K562 (cell line): Measurements from ENCODE around the gene STARD8. TPM values are rescaled to one million over a fixed set of nuclear protein-coding genes. Genes with fewer than 3 reads are reported as not detected.
A peak's percentile ranks its signal among the peaks of the same experiment; 100 is the strongest.

Source experiments
- CBFA2T3 ChIP-seq: fragments of 450-650 bp; IDR thresholded peaks from 2 replicates; pipeline ENCODE4 v1.6.1; 2017
- DPF2 ChIP-seq: fragments of 450-650 bp; IDR thresholded peaks from 2 replicates; pipeline ENCODE4 v1.6.1; 2016
- HDAC1 ChIP-seq, 2 experiments: fragments of 450-650 bp; IDR thresholded peaks; 2 replicates each; pipeline ENCODE4 v1.6.1; 2016 to 2017; ENCODE audit warnings: inconsistent platforms in 1 of 2, mild to moderate bottlenecking in 1 of 2, moderate library complexity in 1 of 2
- HDAC3 ChIP-seq: fragments of 450-650 bp; IDR thresholded peaks from 2 replicates; pipeline ENCODE4 v1.6.1; 2018; ENCODE audit warnings: borderline replicate concordance, mild to moderate bottlenecking, moderate library complexity; ENCODE audit not compliant: partially characterized antibody
- MTF1 ChIP-seq: fragments of 250-450 bp; sonication (Bioruptor Pico); IDR thresholded peaks from 2 replicates; pipeline ENCODE4 v1.9.0; 2021; ENCODE audit warnings: moderate library complexity, mild to moderate bottlenecking, inconsistent platforms, borderline replicate concordance
- NCOA6 ChIP-seq: fragments of 450-650 bp; IDR thresholded peaks from 2 replicates; pipeline ENCODE4 v1.6.1; 2017; ENCODE audit warnings: mild to moderate bottlenecking
- RNF2 ChIP-seq: sonication (generic); IDR thresholded peaks from 2 replicates; pipeline ENCODE4 v1.6.1; 2016
- U2AF1 ChIP-seq: fragments of 200-400 bp; formaldehyde crosslinking; optimal IDR thresholded peaks from 2 replicates; pipeline ENCODE3; 2017; ENCODE audit warnings: mild to moderate bottlenecking, low read depth, low read length, moderate library complexity
- ZBTB7A ChIP-seq: IDR thresholded peaks from 2 replicates; pipeline ENCODE4 v1.6.1; 2011; ENCODE audit warnings: low read depth, mild to moderate bottlenecking, low read length, moderate library complexity, borderline replicate concordance; ENCODE audit not compliant: control insufficient read depth
- ZNF76 ChIP-seq: fragments of 250-450 bp; sonication (Bioruptor Pico); IDR thresholded peaks from 2 replicates; pipeline ENCODE4 v1.4.0; 2020; ENCODE audit warnings: mild to moderate bottlenecking, moderate library complexity, borderline replicate concordance
- polyA plus RNA-seq, 8 experiments: library from polyadenylated mRNA; depleted of rRNA in 4 of 8; stranded (reverse) in 5 of 8; unstranded in 3 of 8; fragments of >200 nt; fragmentation: Nextera tagmentation in 2 of 8; fragmentation: Illumina TruSeq in 1 of 8; extraction: Ambion mirVana in 2 of 8; extraction: Trizol in 1 of 8; gene quantifications; 2 replicates each; pipeline versions ENCODE4 v1.2.1 to v1.2.3, GENCODE V29; 2011 to 2014; ENCODE audit warnings: inconsistent platforms in 1 of 8, missing spikeins in 1 of 8
- total RNA-seq, 7 experiments: library from RNA; depleted of rRNA in 6 of 7; stranded (reverse); fragments of >200 nt in 6 of 7; fragmentation: Illumina TruSeq in 2 of 7; extraction: Trizol in 2 of 7; gene quantifications; 2 replicates each; pipeline versions ENCODE4 v1.2.1 to v1.2.3, GENCODE V29; 2011 to 2021; ENCODE audit warnings: low replicate concordance in 1 of 7
- TF ChIP-seq, protein P1 (sequence below): fragments of 200-800 bp; sonication (Bioruptor generic); IDR thresholded peaks from 2 replicates; pipeline ENCODE4 v1.6.1; 2017; ENCODE audit warnings: missing genetic modification characterization, missing compliant biosample characterization
- TF ChIP-seq, protein P2 (sequence below), 2 experiments: fragments of 150-350 bp in 1 of 2; IDR thresholded peaks; 2 replicates each; pipeline ENCODE4 v1.6.1; 2012 to 2016; ENCODE audit warnings: low read depth in 2 of 2, low read length in 2 of 2, mild to moderate bottlenecking in 1 of 2, moderate library complexity in 1 of 2
- TF ChIP-seq, protein P3 (sequence below): fragments of 250-450 bp; sonication (Bioruptor Pico); IDR thresholded peaks from 2 replicates; pipeline ENCODE4 v1.4.0; 2020
- TF ChIP-seq, protein P4 (sequence below): fragments of 450-650 bp; IDR thresholded peaks from 2 replicates; pipeline ENCODE4 v1.6.1; 2016; ENCODE audit warnings: borderline replicate concordance

STARD8 gene
- total and polyA plus RNA-seq, 9 of the 15 experiments (the other 6 are each of a cell fraction or from before 2014, with no cell fraction given): 1.6 to 35.0 (median 15.9) TPM

DNA sequence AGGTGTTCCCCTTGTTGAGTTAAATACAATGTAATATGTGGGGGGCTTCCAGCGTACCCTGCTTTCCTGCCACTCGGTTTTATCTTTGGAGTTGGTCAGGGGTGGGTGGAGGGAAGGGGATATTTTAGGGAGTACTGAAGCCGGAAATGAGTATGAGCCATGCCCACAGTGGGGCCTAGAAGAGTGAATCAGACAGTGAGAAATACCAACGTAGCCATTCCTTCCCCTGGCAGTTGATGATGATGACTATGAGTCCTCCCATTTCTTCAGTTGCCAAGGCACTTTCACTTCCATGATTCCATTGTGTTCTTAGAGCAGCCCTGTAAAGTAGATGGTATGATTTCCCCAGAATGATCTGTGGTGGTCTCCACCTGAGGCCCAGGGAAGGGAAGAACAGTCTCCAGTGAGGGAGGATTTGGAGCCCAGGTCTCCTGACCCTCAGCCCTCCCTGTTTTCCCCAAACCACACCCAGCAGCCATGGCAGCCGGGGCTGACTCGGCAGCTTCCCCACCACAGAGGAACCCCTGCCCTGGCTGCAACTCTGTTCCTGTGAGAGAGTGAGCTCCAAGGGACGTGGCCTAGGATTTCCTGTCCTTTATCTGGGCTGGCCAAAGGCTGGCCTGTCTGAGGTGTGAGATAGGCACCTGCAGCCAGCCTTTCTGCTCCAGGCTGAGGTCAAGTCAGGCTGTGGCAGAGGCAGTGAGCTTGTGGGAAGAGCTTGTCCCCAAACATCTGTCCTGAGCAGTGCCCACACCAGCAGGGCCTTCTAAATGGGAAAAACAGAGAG, 52.7 kb downstream of the STARD8 start (continued):
- TF ChIP-seq NCOA6 (no peak), RNF2 (peak; percentile 31; the same call in 1 of the 2 replicates), ZBTB7A (peak; percentile 36; the same call in 1 of the 2 replicates), DPF2 (peak; percentile 59), U2AF1 (no peak), MTF1 (no peak), HDAC1 (IDR thresholded peaks at IDR 0.05) (no peak), CBFA2T3 (peak; percentile 89), HDAC3 (peak; percentile 32), ZNF76 (CRISPR knock-in tag) (no peak)
- TF ChIP-seq, protein P1, sequence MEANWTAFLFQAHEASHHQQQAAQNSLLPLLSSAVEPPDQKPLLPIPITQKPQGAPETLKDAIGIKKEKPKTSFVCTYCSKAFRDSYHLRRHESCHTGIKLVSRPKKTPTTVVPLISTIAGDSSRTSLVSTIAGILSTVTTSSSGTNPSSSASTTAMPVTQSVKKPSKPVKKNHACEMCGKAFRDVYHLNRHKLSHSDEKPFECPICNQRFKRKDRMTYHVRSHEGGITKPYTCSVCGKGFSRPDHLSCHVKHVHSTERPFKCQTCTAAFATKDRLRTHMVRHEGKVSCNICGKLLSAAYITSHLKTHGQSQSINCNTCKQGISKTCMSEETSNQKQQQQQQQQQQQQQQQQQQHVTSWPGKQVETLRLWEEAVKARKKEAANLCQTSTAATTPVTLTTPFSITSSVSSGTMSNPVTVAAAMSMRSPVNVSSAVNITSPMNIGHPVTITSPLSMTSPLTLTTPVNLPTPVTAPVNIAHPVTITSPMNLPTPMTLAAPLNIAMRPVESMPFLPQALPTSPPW (CRISPR knock-in tag): peak; percentile 33; the same call in 1 of the 2 replicates
- TF ChIP-seq, protein P2, sequence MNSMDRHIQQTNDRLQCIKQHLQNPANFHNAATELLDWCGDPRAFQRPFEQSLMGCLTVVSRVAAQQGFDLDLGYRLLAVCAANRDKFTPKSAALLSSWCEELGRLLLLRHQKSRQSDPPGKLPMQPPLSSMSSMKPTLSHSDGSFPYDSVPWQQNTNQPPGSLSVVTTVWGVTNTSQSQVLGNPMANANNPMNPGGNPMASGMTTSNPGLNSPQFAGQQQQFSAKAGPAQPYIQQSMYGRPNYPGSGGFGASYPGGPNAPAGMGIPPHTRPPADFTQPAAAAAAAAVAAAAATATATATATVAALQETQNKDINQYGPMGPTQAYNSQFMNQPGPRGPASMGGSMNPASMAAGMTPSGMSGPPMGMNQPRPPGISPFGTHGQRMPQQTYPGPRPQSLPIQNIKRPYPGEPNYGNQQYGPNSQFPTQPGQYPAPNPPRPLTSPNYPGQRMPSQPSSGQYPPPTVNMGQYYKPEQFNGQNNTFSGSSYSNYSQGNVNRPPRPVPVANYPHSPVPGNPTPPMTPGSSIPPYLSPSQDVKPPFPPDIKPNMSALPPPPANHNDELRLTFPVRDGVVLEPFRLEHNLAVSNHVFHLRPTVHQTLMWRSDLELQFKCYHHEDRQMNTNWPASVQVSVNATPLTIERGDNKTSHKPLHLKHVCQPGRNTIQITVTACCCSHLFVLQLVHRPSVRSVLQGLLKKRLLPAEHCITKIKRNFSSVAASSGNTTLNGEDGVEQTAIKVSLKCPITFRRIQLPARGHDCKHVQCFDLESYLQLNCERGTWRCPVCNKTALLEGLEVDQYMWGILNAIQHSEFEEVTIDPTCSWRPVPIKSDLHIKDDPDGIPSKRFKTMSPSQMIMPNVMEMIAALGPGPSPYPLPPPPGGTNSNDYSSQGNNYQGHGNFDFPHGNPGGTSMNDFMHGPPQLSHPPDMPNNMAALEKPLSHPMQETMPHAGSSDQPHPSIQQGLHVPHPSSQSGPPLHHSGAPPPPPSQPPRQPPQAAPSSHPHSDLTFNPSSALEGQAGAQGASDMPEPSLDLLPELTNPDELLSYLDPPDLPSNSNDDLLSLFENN (IDR thresholded peaks at IDR 0.05; ENCODE audit: low read depth in 2 of 2, low read length in 2 of 2): 0 out of 4 replicates have a peak, but pooled peaks of 1 of the 2 experiments have one; percentile 41
- TF ChIP-seq, protein P3, sequence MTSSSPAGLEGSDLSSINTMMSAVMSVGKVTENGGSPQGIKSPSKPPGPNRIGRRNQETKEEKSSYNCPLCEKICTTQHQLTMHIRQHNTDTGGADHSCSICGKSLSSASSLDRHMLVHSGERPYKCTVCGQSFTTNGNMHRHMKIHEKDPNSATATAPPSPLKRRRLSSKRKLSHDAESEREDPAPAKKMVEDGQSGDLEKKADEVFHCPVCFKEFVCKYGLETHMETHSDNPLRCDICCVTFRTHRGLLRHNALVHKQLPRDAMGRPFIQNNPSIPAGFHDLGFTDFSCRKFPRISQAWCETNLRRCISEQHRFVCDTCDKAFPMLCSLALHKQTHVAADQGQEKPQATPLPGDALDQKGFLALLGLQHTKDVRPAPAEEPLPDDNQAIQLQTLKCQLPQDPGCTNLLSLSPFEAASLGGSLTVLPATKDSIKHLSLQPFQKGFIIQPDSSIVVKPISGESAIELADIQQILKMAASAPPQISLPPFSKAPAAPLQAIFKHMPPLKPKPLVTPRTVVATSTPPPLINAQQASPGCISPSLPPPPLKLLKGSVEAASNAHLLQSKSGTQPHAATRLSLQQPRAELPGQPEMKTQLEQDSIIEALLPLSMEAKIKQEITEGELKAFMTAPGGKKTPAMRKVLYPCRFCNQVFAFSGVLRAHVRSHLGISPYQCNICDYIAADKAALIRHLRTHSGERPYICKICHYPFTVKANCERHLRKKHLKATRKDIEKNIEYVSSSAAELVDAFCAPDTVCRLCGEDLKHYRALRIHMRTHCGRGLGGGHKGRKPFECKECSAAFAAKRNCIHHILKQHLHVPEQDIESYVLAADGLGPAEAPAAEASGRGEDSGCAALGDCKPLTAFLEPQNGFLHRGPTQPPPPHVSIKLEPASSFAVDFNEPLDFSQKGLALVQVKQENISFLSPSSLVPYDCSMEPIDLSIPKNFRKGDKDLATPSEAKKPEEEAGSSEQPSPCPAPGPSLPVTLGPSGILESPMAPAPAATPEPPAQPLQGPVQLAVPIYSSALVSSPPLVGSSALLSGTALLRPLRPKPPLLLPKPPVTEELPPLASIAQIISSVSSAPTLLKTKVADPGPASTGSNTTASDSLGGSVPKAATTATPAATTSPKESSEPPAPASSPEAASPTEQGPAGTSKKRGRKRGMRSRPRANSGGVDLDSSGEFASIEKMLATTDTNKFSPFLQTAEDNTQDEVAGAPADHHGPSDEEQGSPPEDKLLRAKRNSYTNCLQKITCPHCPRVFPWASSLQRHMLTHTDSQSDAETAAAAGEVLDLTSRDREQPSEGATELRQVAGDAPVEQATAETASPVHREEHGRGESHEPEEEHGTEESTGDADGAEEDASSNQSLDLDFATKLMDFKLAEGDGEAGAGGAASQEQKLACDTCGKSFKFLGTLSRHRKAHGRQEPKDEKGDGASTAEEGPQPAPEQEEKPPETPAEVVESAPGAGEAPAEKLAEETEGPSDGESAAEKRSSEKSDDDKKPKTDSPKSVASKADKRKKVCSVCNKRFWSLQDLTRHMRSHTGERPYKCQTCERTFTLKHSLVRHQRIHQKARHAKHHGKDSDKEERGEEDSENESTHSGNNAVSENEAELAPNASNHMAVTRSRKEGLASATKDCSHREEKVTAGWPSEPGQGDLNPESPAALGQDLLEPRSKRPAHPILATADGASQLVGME: no peak
- TF ChIP-seq, protein P4, sequence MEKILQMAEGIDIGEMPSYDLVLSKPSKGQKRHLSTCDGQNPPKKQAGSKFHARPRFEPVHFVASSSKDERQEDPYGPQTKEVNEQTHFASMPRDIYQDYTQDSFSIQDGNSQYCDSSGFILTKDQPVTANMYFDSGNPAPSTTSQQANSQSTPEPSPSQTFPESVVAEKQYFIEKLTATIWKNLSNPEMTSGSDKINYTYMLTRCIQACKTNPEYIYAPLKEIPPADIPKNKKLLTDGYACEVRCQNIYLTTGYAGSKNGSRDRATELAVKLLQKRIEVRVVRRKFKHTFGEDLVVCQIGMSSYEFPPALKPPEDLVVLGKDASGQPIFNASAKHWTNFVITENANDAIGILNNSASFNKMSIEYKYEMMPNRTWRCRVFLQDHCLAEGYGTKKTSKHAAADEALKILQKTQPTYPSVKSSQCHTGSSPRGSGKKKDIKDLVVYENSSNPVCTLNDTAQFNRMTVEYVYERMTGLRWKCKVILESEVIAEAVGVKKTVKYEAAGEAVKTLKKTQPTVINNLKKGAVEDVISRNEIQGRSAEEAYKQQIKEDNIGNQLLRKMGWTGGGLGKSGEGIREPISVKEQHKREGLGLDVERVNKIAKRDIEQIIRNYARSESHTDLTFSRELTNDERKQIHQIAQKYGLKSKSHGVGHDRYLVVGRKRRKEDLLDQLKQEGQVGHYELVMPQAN: no peak
